ENCODE data around the gene MUC5B. TPM values are rescaled to one million over a fixed set of nuclear protein-coding genes. Genes with fewer than 3 reads are reported as not detected.

Gene MUC5B
- total and polyA plus RNA-seq, 5 donors: under 0.01 TPM; not detected in 4

DNA sequence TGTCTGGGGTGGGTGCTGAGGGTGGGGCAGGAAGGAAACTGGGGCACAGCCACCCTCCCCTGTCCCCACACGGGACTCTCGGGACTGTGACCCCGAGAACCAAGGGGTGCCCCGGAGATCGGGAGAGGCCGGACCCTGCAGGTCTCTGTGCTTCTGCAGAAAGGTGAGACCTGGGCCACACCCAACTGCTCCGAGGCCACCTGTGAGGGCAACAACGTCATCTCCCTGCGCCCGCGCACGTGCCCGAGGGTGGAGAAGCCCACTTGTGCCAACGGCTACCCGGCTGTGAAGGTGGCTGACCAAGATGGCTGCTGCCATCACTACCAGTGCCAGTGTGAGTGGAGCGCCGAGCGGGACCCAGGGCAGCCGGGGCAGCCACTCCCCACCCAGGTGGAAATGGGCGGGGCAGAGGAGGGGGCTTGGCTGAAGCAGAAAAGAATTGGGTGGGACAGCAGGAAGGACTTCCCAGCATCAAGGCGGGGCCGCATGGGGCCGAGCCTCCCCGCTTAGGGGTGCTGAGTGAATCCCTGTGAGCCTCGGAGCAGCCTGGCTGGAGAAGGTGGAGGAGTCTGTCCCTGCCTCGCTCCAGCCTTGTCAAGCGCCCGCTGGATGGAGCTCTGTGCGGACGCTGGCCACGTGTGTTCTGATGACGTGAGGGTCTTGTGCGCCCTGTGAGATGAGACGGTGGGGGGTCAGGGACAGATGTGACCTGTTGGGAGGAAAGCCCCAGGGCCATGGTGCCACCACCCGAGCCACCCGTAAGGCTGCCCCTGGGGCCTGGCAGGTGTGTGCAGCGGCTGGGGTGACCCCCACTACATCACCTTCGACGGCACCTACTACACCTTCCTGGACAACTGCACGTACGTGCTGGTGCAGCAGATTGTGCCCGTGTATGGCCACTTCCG lies 29.3 kb upstream of the MUC5B start:
- intact Hi-C loops (cut with DNase I): loop anchor here in 1 of 4 donors (10.0 kb wide), 1 partner anchor 231 kb away; no protein-coding TSS in a partner anchor
- no peak overlapping the region for H3K27ac ChIP-seq (ENCODE audit: low read length)
- H3K4me3 ChIP-seq (ENCODE audit: low read length): no peak overlapping the region
- H3K27me3 ChIP-seq (ENCODE audit: control insufficient read depth, insufficient read depth): no peaks in the 10 kb centered on the region
- 89% methylated on average over 43 of the region's 43 CpGs for WGBS
- ATAC-seq (peak in 1 of 2 donors; percentile 7), DNase-seq (no peak)
- H3K4me1 ChIP-seq (ENCODE audit: control insufficient read depth, insufficient read depth, low read length): no peaks in the 10 kb centered on the region
- no peaks in the 10 kb centered on the region for H3K9me3 ChIP-seq (ENCODE audit: control insufficient read depth, low read length)

DNA sequence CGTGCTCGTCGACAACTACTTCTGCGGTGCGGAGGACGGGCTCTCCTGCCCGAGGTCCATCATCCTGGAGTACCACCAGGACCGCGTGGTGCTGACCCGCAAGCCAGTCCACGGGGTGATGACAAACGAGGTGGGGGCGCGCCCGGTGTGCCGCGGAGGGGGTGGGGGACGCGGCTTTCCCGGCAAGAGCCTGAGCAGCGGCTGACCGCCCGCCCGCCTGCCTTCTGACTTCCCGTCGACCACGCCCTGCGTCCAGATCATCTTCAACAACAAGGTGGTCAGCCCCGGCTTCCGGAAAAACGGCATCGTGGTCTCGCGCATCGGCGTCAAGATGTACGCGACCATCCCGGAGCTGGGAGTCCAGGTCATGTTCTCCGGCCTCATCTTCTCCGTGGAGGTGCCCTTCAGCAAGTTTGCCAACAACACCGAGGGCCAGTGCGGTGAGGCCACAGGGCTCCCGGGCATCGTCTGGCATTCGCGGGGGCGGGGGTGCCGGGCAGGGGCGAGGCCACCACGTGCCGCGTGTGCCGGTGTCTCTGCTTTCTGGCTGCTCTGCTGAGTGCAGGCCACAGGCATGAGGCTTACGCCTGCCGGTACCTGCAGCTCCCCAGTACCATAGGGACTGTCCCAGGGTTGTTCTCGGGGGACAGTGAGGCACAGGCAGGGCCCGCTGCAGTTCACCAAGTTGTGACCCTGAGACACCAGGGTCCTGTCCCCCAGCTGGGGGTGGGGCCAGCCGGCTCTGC lies 28.5 kb upstream of the MUC5B start:
- DNase-seq (no peak), ATAC-seq (no peak)
- Histone ChIP-seq H3K4me1 (ENCODE audit: control insufficient read depth, insufficient read depth, low read length) (no peaks in the 10 kb centered on the region), H3K27me3 (ENCODE audit: control insufficient read depth, insufficient read depth) (no peaks in the 10 kb centered on the region), H3K9me3 (ENCODE audit: control insufficient read depth, low read length) (no peaks in the 10 kb centered on the region), H3K4me3 (ENCODE audit: low read length) (no peak overlapping the region), H3K27ac (ENCODE audit: low read length) (no peak overlapping the region)
- intact Hi-C loops (cut with DNase I): loop anchor here in 1 of 4 donors (10.0 kb wide), 1 partner anchor 230 kb away; no protein-coding TSS in a partner anchor
- WGBS: 93% methylated on average over 59 of the region's 59 CpGs

DNA sequence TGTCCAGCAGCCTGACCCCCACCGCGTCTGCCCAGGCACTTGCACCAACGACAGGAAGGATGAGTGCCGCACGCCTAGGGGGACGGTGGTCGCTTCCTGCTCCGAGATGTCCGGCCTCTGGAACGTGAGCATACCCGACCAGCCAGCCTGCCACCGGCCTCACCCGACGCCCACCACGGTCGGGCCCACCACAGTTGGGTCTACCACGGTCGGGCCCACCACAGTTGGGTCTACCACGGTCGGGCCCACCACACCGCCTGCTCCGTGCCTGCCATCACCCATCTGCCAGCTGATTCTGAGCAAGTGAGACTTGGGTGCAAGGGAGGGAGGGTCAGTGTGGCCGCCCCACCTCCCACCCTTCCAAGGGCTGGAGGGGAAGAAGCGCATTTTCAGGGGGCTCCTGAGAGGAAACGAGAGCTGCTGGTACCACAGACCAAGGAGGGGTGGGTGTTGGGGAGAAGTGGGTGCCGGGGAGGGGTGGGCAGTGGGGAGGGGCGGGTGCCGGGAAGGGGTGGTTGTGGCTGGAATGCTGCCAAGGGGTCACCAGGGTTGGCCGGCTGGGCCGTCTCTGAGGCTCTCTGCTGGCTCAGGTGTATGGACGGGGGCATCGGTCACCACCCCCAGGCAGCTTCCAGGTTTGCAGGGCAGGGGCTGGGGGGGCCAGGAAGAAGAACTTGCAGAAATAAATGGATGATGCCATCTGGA lies 27.7 kb upstream of the MUC5B start:
- H3K9me3 ChIP-seq (ENCODE audit: control insufficient read depth, low read length): no peaks in the 10 kb centered on the region
- H3K4me3 ChIP-seq (ENCODE audit: low read length): no peak overlapping the region
- H3K27ac ChIP-seq (ENCODE audit: low read length): no peak overlapping the region
- DNase-seq: peak in 1 of 3 donors; percentile 62
- H3K27me3 ChIP-seq (ENCODE audit: control insufficient read depth, insufficient read depth): no peaks in the 10 kb centered on the region
- no peak for ATAC-seq
- intact Hi-C loops (cut with DNase I): loop anchor here in 1 of 4 donors (10.0 kb wide), 1 partner anchor 230 kb away; no protein-coding TSS in a partner anchor
- H3K4me1 ChIP-seq (ENCODE audit: control insufficient read depth, insufficient read depth, low read length): no peaks in the 10 kb centered on the region
- 86% methylated on average over 32 of the region's 32 CpGs for WGBS

DNA sequence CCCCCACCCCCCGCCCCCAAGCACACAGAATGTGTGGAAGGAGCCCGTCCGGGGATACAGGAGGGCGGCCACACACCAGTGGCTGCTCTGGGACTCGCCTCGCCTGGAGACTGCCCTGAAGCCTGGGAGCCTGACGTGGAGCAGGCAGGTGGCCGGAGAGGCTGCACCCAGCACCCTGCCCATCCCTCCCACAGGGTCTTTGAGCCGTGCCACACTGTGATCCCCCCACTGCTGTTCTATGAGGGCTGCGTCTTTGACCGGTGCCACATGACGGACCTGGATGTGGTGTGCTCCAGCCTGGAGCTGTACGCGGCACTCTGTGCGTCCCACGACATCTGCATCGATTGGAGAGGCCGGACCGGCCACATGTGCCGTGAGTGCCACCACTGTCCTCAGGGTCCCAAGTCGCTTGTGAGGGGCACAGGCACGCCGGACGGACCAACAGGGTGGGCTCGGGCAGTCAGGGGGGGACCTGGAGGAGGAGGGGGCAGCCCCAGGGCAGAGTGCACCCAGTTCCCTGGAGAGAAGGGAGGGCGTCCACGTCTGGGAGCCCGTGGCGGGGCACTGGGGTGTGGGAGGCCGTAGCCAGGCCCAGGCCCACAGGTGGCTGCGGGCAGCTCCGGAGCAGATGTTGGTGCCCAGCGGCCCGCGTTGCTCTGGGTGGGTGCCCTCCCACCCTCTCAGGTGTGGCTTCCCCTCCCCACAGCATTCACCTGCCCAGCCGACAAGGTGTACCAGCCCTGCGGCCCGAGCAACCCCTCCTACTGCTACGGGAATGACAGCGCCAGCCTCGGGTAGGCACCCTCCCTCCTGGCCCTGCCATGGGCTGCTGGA lies 27.0 kb upstream of the MUC5B start:
- no peak overlapping the region for H3K27ac ChIP-seq (ENCODE audit: low read length)
- WGBS: 86% methylated on average over 41 of the region's 41 CpGs
- intact Hi-C loops (cut with DNase I): loop anchor here in 1 of 4 donors (10.0 kb wide), 1 partner anchor 229 kb away; no protein-coding TSS in a partner anchor
- ATAC-seq (no peak), DNase-seq (no peak)
- no peaks in the 10 kb centered on the region for H3K27me3 ChIP-seq (ENCODE audit: control insufficient read depth, insufficient read depth)
- H3K4me1 ChIP-seq (ENCODE audit: control insufficient read depth, insufficient read depth, low read length): no peaks in the 10 kb centered on the region
- no peaks in the 10 kb centered on the region for H3K9me3 ChIP-seq (ENCODE audit: control insufficient read depth, low read length)
- no peak overlapping the region for H3K4me3 ChIP-seq (ENCODE audit: low read length)

DNA sequence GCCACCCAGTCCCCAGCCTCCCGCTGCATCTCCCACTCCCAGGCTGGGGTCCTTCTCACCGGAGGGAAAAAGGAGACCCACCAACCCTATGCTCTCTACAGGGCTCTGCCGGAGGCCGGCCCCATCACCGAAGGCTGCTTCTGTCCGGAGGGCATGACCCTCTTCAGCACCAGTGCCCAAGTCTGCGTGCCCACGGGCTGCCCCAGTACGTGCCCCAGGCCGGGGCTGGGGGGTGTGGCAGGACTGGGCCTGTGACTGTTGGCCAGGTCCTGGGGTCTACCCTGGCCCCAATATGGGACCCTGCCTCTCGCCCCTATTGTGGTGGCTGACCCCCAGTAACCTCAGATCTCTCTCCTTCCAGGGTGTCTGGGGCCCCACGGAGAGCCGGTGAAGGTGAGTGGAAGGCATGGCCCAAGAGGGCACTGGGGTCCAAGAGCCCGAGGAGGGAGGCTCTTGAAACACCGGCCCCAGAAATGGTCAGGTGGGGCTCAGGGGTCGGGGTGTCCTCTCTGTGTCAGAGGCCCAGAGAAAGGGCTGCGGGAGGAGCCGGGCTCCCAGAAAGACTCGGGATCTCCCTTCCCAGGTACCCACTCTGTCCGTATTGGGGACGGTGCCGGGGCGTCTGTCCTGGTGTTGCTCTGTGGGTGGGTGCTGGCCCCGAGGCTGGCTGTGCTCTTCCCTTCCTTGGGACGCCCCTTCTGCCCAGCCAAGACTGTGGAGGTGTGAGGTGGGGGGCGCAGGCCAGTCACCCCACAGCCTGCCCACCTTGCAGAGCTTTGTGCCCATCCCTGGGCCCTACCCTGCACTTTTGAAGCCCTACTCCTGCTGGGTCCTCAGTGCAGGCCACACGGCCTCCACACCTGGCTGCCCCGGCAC lies 26.1 kb upstream of the MUC5B start:
- intact Hi-C loops (cut with DNase I): loop anchor here in 1 of 4 donors (10.0 kb wide), 1 partner anchor 228 kb away; no protein-coding TSS in a partner anchor
- WGBS: 77% methylated on average over 28 of the region's 28 CpGs
- Histone ChIP-seq H3K4me3 (ENCODE audit: low read length) (no peak overlapping the region), H3K27me3 (ENCODE audit: control insufficient read depth, insufficient read depth) (no peaks in the 10 kb centered on the region), H3K9me3 (ENCODE audit: control insufficient read depth, low read length) (no peaks in the 10 kb centered on the region), H3K27ac (ENCODE audit: low read length) (no peak overlapping the region), H3K4me1 (ENCODE audit: control insufficient read depth, insufficient read depth, low read length) (no peaks in the 10 kb centered on the region)
- ATAC-seq (no peak), DNase-seq (no peak)

DNA sequence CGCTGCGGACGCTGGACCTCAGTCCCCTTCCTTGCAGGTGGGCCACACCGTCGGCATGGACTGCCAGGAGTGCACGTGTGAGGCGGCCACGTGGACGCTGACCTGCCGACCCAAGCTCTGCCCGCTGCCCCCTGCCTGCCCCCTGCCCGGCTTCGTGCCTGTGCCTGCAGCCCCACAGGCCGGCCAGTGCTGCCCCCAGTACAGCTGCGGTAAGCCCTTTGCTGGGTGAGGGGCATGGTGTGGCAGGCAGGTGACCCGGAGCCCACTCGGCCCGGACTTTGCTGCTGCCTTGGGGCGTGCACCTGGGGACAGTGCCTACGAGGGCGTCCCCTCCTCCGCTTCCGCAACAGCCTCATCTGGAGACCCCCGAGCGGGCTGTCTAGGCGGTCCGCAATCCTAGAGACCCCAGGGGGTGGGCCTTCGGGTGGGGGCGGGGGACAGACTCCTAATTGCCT lies 25.4 kb upstream of the MUC5B start:
- no peak overlapping the region for H3K4me3 ChIP-seq (ENCODE audit: low read length)
- ATAC-seq (no peak), DNase-seq (no peak)
- H3K27me3 ChIP-seq (ENCODE audit: control insufficient read depth, insufficient read depth): no peaks in the 10 kb centered on the region
- no peaks in the 10 kb centered on the region for H3K4me1 ChIP-seq (ENCODE audit: control insufficient read depth, insufficient read depth, low read length)
- WGBS: 81% methylated on average over 29 of the region's 29 CpGs
- no peak overlapping the region for H3K27ac ChIP-seq (ENCODE audit: low read length)
- H3K9me3 ChIP-seq (ENCODE audit: control insufficient read depth, low read length): no peaks in the 10 kb centered on the region
- intact Hi-C loops (cut with DNase I): loop anchor here in 1 of 4 donors (10.0 kb wide), 1 partner anchor 227 kb away; no protein-coding TSS in a partner anchor

DNA sequence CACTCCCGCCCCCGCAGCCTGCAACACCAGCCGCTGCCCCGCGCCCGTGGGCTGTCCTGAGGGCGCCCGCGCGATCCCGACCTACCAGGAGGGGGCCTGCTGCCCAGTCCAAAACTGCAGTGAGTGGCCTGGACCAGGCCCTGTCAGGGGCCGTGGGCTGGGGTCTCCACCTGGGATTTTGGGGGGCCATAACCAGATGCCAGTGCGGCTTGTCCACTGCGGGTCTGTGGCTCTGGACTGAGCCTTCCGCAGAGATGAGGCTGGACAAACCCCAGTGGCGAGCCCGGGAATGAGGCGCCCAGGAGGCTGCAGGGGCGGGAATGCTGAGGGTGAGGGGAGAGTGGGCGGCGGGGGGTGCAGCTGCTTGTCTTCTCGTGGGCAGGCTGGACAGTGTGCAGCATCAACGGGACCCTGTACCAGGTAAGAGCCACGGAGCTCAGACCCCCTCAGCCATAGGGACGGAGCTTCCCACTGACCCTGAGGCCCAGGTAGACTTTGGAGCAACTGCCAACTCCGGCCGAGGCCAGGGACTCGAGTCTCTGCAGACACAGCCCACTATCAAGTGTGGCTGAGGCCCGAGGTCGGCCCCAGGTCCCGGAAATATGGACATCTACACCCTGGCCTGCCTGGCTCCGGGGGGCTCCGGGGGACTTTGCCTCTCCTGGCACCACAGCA lies 24.8 kb upstream of the MUC5B start:
- intact Hi-C loops (cut with DNase I): loop anchor here in 1 of 4 donors (10.0 kb wide), 1 partner anchor 227 kb away; no protein-coding TSS in a partner anchor
- no peak for DNase-seq
- Histone ChIP-seq H3K27me3 (ENCODE audit: control insufficient read depth, insufficient read depth) (no peaks in the 10 kb centered on the region), H3K27ac (ENCODE audit: low read length) (no peak overlapping the region), H3K4me3 (ENCODE audit: low read length) (no peak overlapping the region), H3K9me3 (ENCODE audit: control insufficient read depth, low read length) (no peaks in the 10 kb centered on the region), H3K4me1 (ENCODE audit: control insufficient read depth, insufficient read depth, low read length) (no peaks in the 10 kb centered on the region)
- ATAC-seq: no peak
- WGBS: 71% methylated on average over 33 of the region's 33 CpGs

DNA sequence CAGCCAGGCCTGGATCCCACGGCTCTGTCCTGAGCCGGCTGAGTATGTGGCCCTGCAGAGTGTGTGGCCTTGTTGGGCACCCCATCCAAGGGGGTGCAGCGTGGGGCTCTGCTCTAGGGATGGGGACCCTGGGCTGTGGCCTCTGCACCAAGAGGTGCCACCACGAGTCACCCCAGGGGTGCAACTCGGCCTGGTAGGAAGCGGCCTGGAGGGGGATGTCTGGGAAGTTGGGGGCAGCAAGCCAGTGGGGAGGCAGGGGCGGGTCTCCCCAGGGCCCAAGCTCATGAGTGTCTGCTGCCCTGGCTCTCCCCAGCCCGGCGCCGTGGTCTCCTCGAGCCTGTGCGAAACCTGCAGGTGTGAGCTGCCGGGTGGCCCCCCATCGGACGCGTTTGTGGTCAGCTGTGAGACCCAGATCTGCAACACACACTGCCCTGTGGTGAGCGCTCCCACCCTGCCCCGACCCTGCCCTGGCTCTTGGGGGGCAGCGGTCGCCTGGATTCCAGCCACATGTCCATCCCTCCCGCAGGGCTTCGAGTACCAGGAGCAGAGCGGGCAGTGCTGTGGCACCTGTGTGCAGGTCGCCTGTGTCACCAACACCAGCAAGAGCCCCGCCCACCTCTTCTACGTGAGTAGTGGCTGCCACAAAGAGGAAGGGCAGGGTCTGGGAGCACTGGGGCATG lies 24.2 kb upstream of the MUC5B start:
- H3K27me3 ChIP-seq (ENCODE audit: control insufficient read depth, insufficient read depth): no peaks in the 10 kb centered on the region
- no peak for ATAC-seq
- no peak overlapping the region for H3K4me3 ChIP-seq (ENCODE audit: low read length)
- no peak overlapping the region for H3K27ac ChIP-seq (ENCODE audit: low read length)
- DNase-seq: peak in 1 of 3 donors; percentile 52
- H3K4me1 ChIP-seq (ENCODE audit: control insufficient read depth, insufficient read depth, low read length): no peaks in the 10 kb centered on the region
- 79% methylated on average over 26 of the region's 26 CpGs for WGBS
- intact Hi-C loops (cut with DNase I): loop anchor here in 1 of 4 donors (10.0 kb wide), 1 partner anchor 226 kb away; no protein-coding TSS in a partner anchor
- H3K9me3 ChIP-seq (ENCODE audit: control insufficient read depth, low read length): no peaks in the 10 kb centered on the region

Measured in right cardiac atrium (tissue), 5 donors.